Lung (tissue), 12 donors: Measurements from ENCODE around the gene PYDC1. TPM values are rescaled to one million over a fixed set of nuclear protein-coding genes. Genes with fewer than 3 reads are reported as not detected.
A peak's percentile ranks its signal among the peaks of the same experiment; 100 is the strongest.
"Not testable (repeated sequence)": the region's sequence is repeated elsewhere in the genome, so short reads cannot be mapped to it uniquely, and the experiment has no call there.

Experiments
- ATAC-seq: fragments of 200-7000 bp; cut with Tn5 transposase; one replicate; pipeline ENCODE4 v1.9.1; 2020; ENCODE audit warnings: moderate number of reproducible peaks; ENCODE audit not compliant: insufficient read depth, low FRiP score
- DNase-seq, 3 donors: peaks; one replicate each; pipeline ENCODE4 v3.0.0-alpha.2; 2013 to 2017
- H3K27ac ChIP-seq, 2 donors: one replicate each; pipeline ENCODE4 v1.5.1; 2013; ENCODE audit warnings: mild to moderate bottlenecking in 2 of 2, moderate library complexity in 2 of 2, control low read depth in 1 of 2, inconsistent platforms in 1 of 2, low read depth in 1 of 2, low read length in 1 of 2
- H3K27me3 ChIP-seq, 3 donors: one replicate each; pipeline ENCODE4 v1.5.1; 2013; ENCODE audit warnings: low read length in 2 of 3; ENCODE audit not compliant: control insufficient read depth in 3 of 3, insufficient read depth in 3 of 3
- H3K36me3 ChIP-seq, 4 donors: one replicate each; pipeline ENCODE4 v1.5.1; 2013; ENCODE audit warnings: low read length in 4 of 4, mild to moderate bottlenecking in 1 of 4, moderate library complexity in 1 of 4; ENCODE audit not compliant: control insufficient read depth in 4 of 4, insufficient read depth in 4 of 4
- H3K4me1 ChIP-seq, 5 donors: one replicate each; pipeline ENCODE4 v1.5.1; 2013; ENCODE audit warnings: low read length in 5 of 5, mild to moderate bottlenecking in 2 of 5, moderate library complexity in 1 of 5; ENCODE audit not compliant: control insufficient read depth in 5 of 5, insufficient read depth in 5 of 5
- H3K4me3 ChIP-seq: one replicate; pipeline ENCODE4 v1.5.1; 2013; ENCODE audit warnings: mild to moderate bottlenecking, control low read depth, moderate library complexity
- H3K9ac ChIP-seq, 2 donors: one replicate each; pipeline ENCODE4 v1.5.1; 2013; ENCODE audit warnings: low read length in 2 of 2, control low read depth in 1 of 2; ENCODE audit not compliant: insufficient read depth in 1 of 2
- H3K9me3 ChIP-seq, 4 donors: one replicate each; pipeline ENCODE4 v1.5.1; 2013; ENCODE audit warnings: low read length in 3 of 4, mild to moderate bottlenecking in 1 of 4, moderate library complexity in 1 of 4; ENCODE audit not compliant: control insufficient read depth in 4 of 4, insufficient read depth in 3 of 4
- CTCF ChIP-seq: IDR thresholded peaks from 2 replicates; pipeline ENCODE4 v1.5.1; 2012; ENCODE audit warnings: mild to moderate bottlenecking; ENCODE audit errors: control extremely low read depth, extremely low read depth
- WGBS, 2 donors: extraction: QIAGEN DNeasy Blood & Tissue Kit; methylation state at CpG; one replicate each; pipeline ENCODE4 v1.1.7; 2013; 5-methylcytosine and 5-hydroxymethylcytosine counted together
- polyA plus RNA-seq, 2 donors: library from polyadenylated mRNA; stranded (reverse); fragments of 200-250 nt; gene quantifications; one replicate each; pipeline ENCODE4 v1.2.1, GENCODE V29; 2013
- total RNA-seq, 2 donors: library from RNA; depleted of rRNA in 1 of 2; stranded (reverse); fragments of >200 nt in 1 of 2; gene quantifications; one replicate each; pipeline ENCODE4 v1.2.1, GENCODE V29; 2014 to 2021
- donor health status: control.
- donor health status: control.
- donor health status: Bipolar disorder and iron deficiency.
- donor health status: healthy.
- donor health status: DM: yes; HTN: yes; CAD: no.

Gene PYDC1
- total and polyA plus RNA-seq, 4 donors, result not detected

DNA sequence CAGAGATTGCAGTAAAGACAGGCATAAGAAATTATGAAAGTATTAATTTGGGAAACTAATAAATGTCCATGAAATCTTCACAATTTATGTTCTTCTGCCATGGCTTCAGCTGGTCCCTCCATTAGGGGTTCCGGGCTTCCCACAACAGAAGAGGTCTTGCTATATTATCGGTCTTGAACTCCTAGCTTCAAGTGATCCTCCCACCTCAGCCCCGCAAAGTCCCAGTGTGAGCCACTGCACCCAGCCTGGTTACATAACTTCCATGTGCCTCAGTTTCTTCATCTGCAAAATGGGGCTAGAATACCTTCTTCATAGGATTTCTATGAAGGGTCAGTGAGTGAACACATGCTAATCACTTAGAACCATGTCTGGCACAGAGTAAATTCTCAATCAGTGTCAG lies 29.4 kb upstream of the PYDC1 start:
- 96 to 97% methylated on average over 3 of the region's 3 CpGs for WGBS, 2 donors
- no peaks in the 10 kb centered on the region for H3K4me1 ChIP-seq
- H3K9ac ChIP-seq, result no peak overlapping the region
- H3K9me3 ChIP-seq, result peaks cover 0 to 4% (median 0%) of the 10 kb centered on the region in 4 donors
- ATAC-seq (no peak), DNase-seq (no peak)
- peaks cover 0 to 4% (median 0%) of the 10 kb centered on the region in 3 donors for H3K27me3 ChIP-seq
- no peak overlapping the region for H3K4me3 ChIP-seq
- TF ChIP-seq CTCF, result no peak
- H3K27ac ChIP-seq, result no peak overlapping the region
- H3K36me3 ChIP-seq, result no peaks in the 10 kb centered on the region

DNA sequence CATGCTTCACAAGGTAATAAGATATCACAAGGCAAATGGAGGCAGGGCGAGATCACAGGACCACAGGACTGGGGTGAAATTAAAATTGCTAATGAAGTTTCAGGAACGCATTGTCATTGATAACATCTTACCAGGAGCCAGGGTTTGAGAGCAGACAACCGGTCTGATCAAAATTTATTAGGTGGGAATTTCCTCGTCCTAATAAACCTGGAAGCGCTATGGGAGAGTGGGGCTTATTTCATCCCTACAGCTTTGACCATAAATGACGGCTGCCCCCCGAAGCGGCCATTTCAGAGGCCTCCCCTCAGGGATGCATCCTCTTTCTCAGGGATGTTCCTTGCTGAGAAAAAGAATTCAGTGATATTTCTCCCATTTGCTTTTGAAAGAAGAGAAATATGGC lies 28.7 kb upstream of the PYDC1 start:
- H3K4me1 ChIP-seq, ATAC-seq, H3K27ac ChIP-seq, H3K9ac ChIP-seq, H3K36me3 ChIP-seq, H3K4me3 ChIP-seq, H3K27me3 ChIP-seq, DNase-seq, H3K9me3 ChIP-seq: not testable (repeated sequence)
- WGBS, 2 donors, result 53 to 75% methylated on average over 8 of the region's 8 CpGs

DNA sequence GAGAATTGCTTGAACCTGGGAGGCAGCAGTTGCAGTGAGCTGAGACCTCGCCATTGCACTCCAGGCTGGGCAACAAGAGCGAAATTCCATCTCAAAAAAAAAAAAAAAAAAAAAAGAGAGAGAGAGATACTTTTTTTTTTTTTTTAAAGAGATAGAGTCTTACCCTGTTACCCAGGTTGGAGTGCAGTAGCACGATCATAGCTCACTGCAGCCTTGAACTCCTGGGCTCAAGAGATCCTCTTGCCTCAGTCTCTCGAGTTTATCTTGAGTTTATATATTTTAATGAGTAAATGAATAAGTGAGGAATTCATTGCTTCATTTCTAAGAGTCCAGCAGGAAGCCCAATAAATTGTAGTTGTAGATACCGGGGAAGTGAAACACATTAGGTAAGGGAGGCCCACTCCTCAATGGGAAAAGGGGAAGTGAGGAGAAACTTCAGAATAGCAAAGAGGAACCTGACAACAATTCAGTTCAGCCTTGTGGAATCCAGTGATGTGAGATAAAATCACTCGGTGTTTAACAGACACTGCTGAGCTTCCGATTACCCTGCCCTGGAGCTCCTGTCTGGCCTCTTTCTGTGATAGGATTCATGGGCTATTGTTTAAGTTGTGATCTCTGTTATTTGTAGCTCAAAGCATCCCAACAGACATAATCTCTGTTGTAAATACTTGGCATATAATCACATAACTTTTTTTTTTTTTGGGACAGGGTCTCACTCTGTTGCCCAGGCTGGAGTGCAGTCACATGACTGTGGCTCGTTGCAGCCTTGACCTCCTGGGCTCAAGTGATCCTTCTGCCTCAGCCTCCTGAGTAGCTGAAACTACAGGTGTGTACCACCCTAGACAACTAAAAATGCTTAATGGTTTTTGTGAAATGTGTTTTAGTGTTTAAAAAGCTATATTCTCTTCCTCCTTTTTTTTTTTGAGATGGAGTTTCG lies 27.1 kb upstream of the PYDC1 start:
- peak; percentile 19 for ATAC-seq
- WGBS, 2 donors, result 26 to 42% methylated on average over 8 to 9 of the region's 9 CpGs
- DNase-seq, result peak in 1 of 3 donors; percentile 1
- no peak overlapping the region for H3K9ac ChIP-seq
- H3K9me3 ChIP-seq, result peaks cover 0 to 4% (median 0%) of the 10 kb centered on the region in 4 donors
- no peaks in the 10 kb centered on the region for H3K4me1 ChIP-seq
- no peak for TF ChIP-seq CTCF
- H3K4me3 ChIP-seq, result no peak overlapping the region
- H3K36me3 ChIP-seq, result no peaks in the 10 kb centered on the region
- H3K27ac ChIP-seq, result no peak overlapping the region
- peaks cover 0 to 4% (median 0%) of the 10 kb centered on the region in 3 donors for H3K27me3 ChIP-seq

DNA sequence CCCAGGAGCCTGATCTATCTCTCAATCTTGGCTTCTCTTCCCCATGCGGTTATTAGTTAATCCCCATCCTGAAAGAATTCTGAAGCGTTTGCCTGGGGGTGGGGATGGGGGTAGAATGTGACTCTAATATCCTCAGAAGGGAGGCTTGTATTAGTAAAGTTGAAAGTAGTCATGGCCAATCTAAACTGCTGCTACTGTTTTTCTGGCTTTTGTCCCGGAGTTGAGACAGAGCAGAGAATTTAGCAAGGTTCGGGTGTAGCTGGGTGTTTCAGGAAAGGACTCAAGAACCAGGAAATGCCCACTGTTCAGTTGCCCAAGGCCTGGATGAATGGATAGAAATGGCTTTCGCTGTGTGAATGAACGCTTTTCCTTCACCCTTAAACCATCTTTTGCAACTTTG lies 25.3 kb upstream of the PYDC1 start:
- no peak overlapping the region for H3K4me3 ChIP-seq
- 25 to 48% methylated on average over 6 of the region's 6 CpGs for WGBS, 2 donors
- peaks cover 0 to 4% (median 0%) of the 10 kb centered on the region in 4 donors for H3K9me3 ChIP-seq
- no peak for DNase-seq
- ATAC-seq, result no peak
- no peak for TF ChIP-seq CTCF
- H3K36me3 ChIP-seq, result no peaks in the 10 kb centered on the region
- H3K27me3 ChIP-seq, result peaks cover 0 to 4% (median 0%) of the 10 kb centered on the region in 3 donors
- H3K27ac ChIP-seq, result no peak overlapping the region
- H3K4me1 ChIP-seq, result no peaks in the 10 kb centered on the region
- H3K9ac ChIP-seq, result no peak overlapping the region
